Mammary epithelial cell (primary cell): ENCODE data around the gene SCAF8.

Source experiments
- EZH2 ChIP-seq: IDR thresholded peaks from 2 replicates; pipeline ENCODE4 v1.6.1; 2012; ENCODE audit warnings: low read length, inconsistent platforms, borderline replicate concordance
- TF ChIP-seq, protein P1 (sequence below), 2 donors: IDR thresholded peaks in 1 of 2; conservative IDR thresholded peaks in 1 of 2; 2 replicates each; pipeline ENCODE4 v1.5.1; 2011 to 2012; ENCODE audit warnings: inconsistent platforms in 2 of 2, low read length in 2 of 2, mild to moderate bottlenecking in 2 of 2, control low read depth in 1 of 2, low read depth in 1 of 2; ENCODE audit not compliant: insufficient read depth in 1 of 2; ENCODE audit errors: extremely low read depth in 1 of 2

DNA sequence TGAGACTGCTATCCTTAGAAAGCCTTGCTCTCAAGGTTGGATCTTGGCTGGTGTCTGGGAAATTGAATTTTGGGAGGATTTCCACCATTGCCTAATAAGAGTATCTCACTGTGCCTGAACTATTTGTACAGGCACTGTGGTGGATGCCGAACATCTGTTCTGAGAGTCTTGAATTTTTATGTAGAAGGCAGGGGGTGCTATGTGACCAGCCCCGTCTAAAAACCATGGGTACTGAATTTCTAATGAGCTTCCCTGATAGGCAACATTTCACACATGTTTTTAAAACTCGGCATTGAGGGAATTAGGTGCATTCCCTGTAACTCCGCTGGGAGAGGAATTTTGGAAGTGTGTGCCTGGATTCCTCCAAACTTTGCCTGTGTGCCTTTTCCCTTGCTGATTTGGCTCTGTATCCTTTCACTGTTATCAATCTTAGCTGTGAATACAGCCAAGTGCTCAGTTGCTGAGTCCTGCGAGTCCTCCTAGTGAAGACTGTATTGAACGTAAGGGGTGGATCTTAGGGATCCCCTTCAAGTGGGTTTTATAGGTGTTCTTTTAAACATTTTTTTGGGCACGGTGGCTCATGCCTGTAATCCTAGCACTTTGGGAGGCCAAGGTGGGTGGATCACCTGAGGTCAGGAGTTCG, 27.6 kb upstream of the SCAF8 start:
- TF ChIP-seq, protein P1, sequence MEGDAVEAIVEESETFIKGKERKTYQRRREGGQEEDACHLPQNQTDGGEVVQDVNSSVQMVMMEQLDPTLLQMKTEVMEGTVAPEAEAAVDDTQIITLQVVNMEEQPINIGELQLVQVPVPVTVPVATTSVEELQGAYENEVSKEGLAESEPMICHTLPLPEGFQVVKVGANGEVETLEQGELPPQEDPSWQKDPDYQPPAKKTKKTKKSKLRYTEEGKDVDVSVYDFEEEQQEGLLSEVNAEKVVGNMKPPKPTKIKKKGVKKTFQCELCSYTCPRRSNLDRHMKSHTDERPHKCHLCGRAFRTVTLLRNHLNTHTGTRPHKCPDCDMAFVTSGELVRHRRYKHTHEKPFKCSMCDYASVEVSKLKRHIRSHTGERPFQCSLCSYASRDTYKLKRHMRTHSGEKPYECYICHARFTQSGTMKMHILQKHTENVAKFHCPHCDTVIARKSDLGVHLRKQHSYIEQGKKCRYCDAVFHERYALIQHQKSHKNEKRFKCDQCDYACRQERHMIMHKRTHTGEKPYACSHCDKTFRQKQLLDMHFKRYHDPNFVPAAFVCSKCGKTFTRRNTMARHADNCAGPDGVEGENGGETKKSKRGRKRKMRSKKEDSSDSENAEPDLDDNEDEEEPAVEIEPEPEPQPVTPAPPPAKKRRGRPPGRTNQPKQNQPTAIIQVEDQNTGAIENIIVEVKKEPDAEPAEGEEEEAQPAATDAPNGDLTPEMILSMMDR (conservative IDR thresholded peaks at IDR 0.05 in 1 of 2, IDR thresholded peaks at IDR 0.05 in 1 of 2; ENCODE audit: extremely low read depth in 1 of 2, insufficient read depth in 1 of 2, low read depth in 1 of 2, low read length in 2 of 2) = peak in 1 of 2 donors; percentile 17
- TF ChIP-seq EZH2 = no peak
